GM18951 (cell line): Measurements from ENCODE around the gene LCN6.

Experiments
- POLR2A ChIP-seq: IDR thresholded peaks from 4 replicates; pipeline ENCODE4 v1.6.1; 2011; ENCODE audit warnings: mild to moderate bottlenecking; ENCODE audit not compliant: insufficient read length, insufficient read depth; ENCODE audit errors: extremely low read depth
- in situ Hi-C: fragments of 300-500 bp; cut with MboI; formaldehyde crosslinking; loops from one replicate; pipeline ENCODE4 v1.12.0; 2022; ENCODE audit warnings: low sequenced_read_pairs, mixed read lengths, inconsistent platforms; ENCODE audit not compliant: unreplicated experiment

Gene LCN6

GRCh38 chr9:136750526-136750925 lies 2.2 kb upstream of the LCN6 start:
- in situ Hi-C loops: no loop called here
- TF ChIP-seq POLR2A: no peak

GRCh38 chr9:136748666-136749611 lies 614 bp upstream of the LCN6 start:
- TF ChIP-seq POLR2A: no peak
- in situ Hi-C loops: no loop called here

GRCh38 chr9:136747161-136748060 lies 914 bp downstream of the LCN6 start:
- TF ChIP-seq POLR2A: no peak
- in situ Hi-C loops: no loop called here

- in situ Hi-C loops: no loop called here
- TF ChIP-seq POLR2A: no peak
These were observed 1.7 kb downstream of the LCN6 start for GRCh38 chr9:136746621-136747020.

- no peak for TF ChIP-seq POLR2A
- in situ Hi-C loops: no loop called here
These were observed 2.2 kb downstream of the LCN6 start for GRCh38 chr9:136746155-136746490.

- in situ Hi-C loops: no loop called here
- TF ChIP-seq POLR2A: no peak
These were observed 2.8 kb downstream of the LCN6 start for GRCh38 chr9:136745389-136746154.

- no peak for TF ChIP-seq POLR2A
These were observed 3.6 kb downstream of the LCN6 start for GRCh38 chr9:136744773-136745172.

GRCh38 chr9:136743639-136744211 lies 4.6 kb downstream of the LCN6 start:
- TF ChIP-seq POLR2A: no peak
- in situ Hi-C loops: no loop called here

More at GRCh38 chr9:136744773-136745172, 3.6 kb downstream of the LCN6 start:
- in situ Hi-C loops: no loop called here

GRCh38 chr9:136742591-136743391 lies 5.5 kb downstream of the LCN6 start, which contains the start of gene LCN10:
LCN10 (minus strand) TSS chr9:136742940; CDS start chr9:136742903, 37 bp downstream.
- no peak for TF ChIP-seq POLR2A
- in situ Hi-C loops: no loop called here

- in situ Hi-C loops: no loop called here
- no peak for TF ChIP-seq POLR2A
These were observed 6.3 kb downstream of the LCN6 start for GRCh38 chr9:136741883-136742571.
